GM21528 (cell line): ENCODE measurements around the gene KIRREL3.
"Not testable (repeated sequence)": the region's sequence is repeated elsewhere in the genome, so short reads cannot be mapped to it uniquely, and the experiment has no call there.

Experiments
- ATAC-seq: cut with Tn5 transposase; IDR thresholded peaks from one replicate; pipeline ENCODE4 v1.9.1; 2021; ENCODE audit warnings: mild to moderate bottlenecking, moderate library complexity; ENCODE audit not compliant: unreplicated experiment, low FRiP score

Gene KIRREL3

GRCh38 chr11:126405374-126405773 is 595.2 kb downstream of the KIRREL3 start:
- ATAC-seq: no peak

GRCh38 chr11:126404367-126404766 is 596.2 kb downstream of the KIRREL3 start:
- ATAC-seq: no peak

- peak; percentile 89 for ATAC-seq
These were observed 596.9 kb downstream of the KIRREL3 start for GRCh38 chr11:126403658-126404057.

- ATAC-seq: no peak
These were observed 597.5 kb downstream of the KIRREL3 start for GRCh38 chr11:126403022-126403581.

GRCh38 chr11:126400479-126400878 is 600.1 kb downstream of the KIRREL3 start:
- no peak for ATAC-seq

GRCh38 chr11:126400019-126400418 is 600.6 kb downstream of the KIRREL3 start:
- no peak for ATAC-seq

- ATAC-seq: no peak
These were observed 601.8 kb downstream of the KIRREL3 start for GRCh38 chr11:126398721-126399120.

GRCh38 chr11:126398296-126398695 is 602.3 kb downstream of the KIRREL3 start:
- ATAC-seq: no peak

GRCh38 chr11:126396965-126397364 is 603.6 kb downstream of the KIRREL3 start:
- ATAC-seq: no peak

GRCh38 chr11:126396266-126396665 is 604.3 kb downstream of the KIRREL3 start:
- not testable (repeated sequence) for ATAC-seq

GRCh38 chr11:126395784-126396183 is 604.8 kb downstream of the KIRREL3 start:
- not testable (repeated sequence) for ATAC-seq

- ATAC-seq: not testable (repeated sequence)
These were observed 605.9 kb downstream of the KIRREL3 start for GRCh38 chr11:126394634-126395072.

- no peak for ATAC-seq
These were observed 606.5 kb downstream of the KIRREL3 start for GRCh38 chr11:126394036-126394435.

- no peak for ATAC-seq
These were observed 607.4 kb downstream of the KIRREL3 start for GRCh38 chr11:126393143-126393542.

- ATAC-seq: peak; percentile 51
These were observed 607.9 kb downstream of the KIRREL3 start for GRCh38 chr11:126392633-126393013.

GRCh38 chr11:126391970-126392632 is 608.5 kb downstream of the KIRREL3 start:
- ATAC-seq: peak; percentile 78

GRCh38 chr11:126391286-126391954 is 609.1 kb downstream of the KIRREL3 start:
- no peak for ATAC-seq

- no peak for ATAC-seq
These were observed 610.2 kb downstream of the KIRREL3 start for GRCh38 chr11:126390272-126390867.

GRCh38 chr11:126387857-126388256 is 612.7 kb downstream of the KIRREL3 start:
- no peak for ATAC-seq

GRCh38 chr11:126386729-126387071 is 613.9 kb downstream of the KIRREL3 start:
- ATAC-seq: not testable (repeated sequence)

- ATAC-seq: no peak
These were observed 614.4 kb downstream of the KIRREL3 start for GRCh38 chr11:126385991-126386728.
